Keratinocyte (primary cell): ENCODE data around the gene GLTPD2.

Experiments used
- CTCF ChIP-seq, 3 experiments: IDR thresholded peaks in 1 of 3; conservative IDR thresholded peaks in 1 of 3; optimal IDR thresholded peaks in 1 of 3; 2 replicates in 2 of 3; 3 replicates in 1 of 3; pipeline versions ENCODE3 to v1.5.1; 2011; ENCODE audit warnings: low read length in 3 of 3, mild to moderate bottlenecking in 3 of 3, moderate library complexity in 2 of 3, control low read depth in 1 of 3, inconsistent platforms in 1 of 3; ENCODE audit not compliant: insufficient read depth in 2 of 3; ENCODE audit errors: extremely low read depth in 1 of 3
- EZH2 ChIP-seq: IDR thresholded peaks from one replicate; pipeline ENCODE4 v1.6.1; 2012; ENCODE audit warnings: inconsistent platforms, mild to moderate bottlenecking, low read length, moderate library complexity

- TF ChIP-seq CTCF (optimal IDR thresholded peaks at IDR 0.05 in 1 of 3, IDR thresholded peaks at IDR 0.05 in 1 of 3, conservative IDR thresholded peaks at IDR 0.05 in 1 of 3; ENCODE audit: extremely low read depth in 1 of 3, insufficient read depth in 2 of 3, low read length in 3 of 3) (peak in 1 of 3 experiments; percentile 54), EZH2 (no peak)
Observed at GRCh38 chr17:4808378-4808767, 19.6 kb downstream of the GLTPD2 start.
